GM13976 (cell line): ENCODE results near the gene EMX1.

Source experiments
- DNase-seq: peaks from one replicate; pipeline ENCODE4 v3.0.0; 2012; ENCODE audit warnings: low spot score
- CTCF ChIP-seq: IDR thresholded peaks from 2 replicates; pipeline ENCODE4 v1.5.1; 2012; ENCODE audit warnings: borderline replicate concordance, mild to moderate bottlenecking; ENCODE audit not compliant: insufficient read depth; ENCODE audit errors: extremely low read depth, missing control alignments, control extremely low read depth
- in situ Hi-C: fragments of 300-500 bp; cut with MboI; formaldehyde crosslinking; loops from one replicate; pipeline ENCODE4 v1.12.0; 2022; ENCODE audit warnings: low sequenced_read_pairs, mixed read lengths, inconsistent platforms; ENCODE audit not compliant: unreplicated experiment

EMX1 gene

GRCh38 chr2:72942293-72942692 lies 25.0 kb downstream of the EMX1 start:
- DNase-seq = no peak
- in situ Hi-C loops = no loop called here
- no peak for TF ChIP-seq CTCF

GRCh38 chr2:72942881-72943418 lies 25.6 kb downstream of the EMX1 start:
- TF ChIP-seq CTCF = no peak
- no peak for DNase-seq
- in situ Hi-C loops = no loop called here

GRCh38 chr2:72943540-72944395 lies 26.4 kb downstream of the EMX1 start:
- in situ Hi-C loops = no loop called here
- no peak for DNase-seq
- no peak for TF ChIP-seq CTCF

- in situ Hi-C loops = no loop called here
- no peak for DNase-seq
- TF ChIP-seq CTCF = no peak
These were observed 27.6 kb downstream of the EMX1 start for GRCh38 chr2:72944804-72945449.

GRCh38 chr2:72945450-72946019 lies 28.2 kb downstream of the EMX1 start:
- DNase-seq = no peak
- in situ Hi-C loops = no loop called here
- TF ChIP-seq CTCF = no peak

- in situ Hi-C loops = no loop called here
- DNase-seq = no peak
- no peak for TF ChIP-seq CTCF
These were observed 29.1 kb downstream of the EMX1 start for GRCh38 chr2:72946466-72946865.
